Suprapubic skin (tissue), 4 donors: ENCODE measurements around the gene STX1A. TPM values are rescaled to one million over a fixed set of nuclear protein-coding genes. Genes with fewer than 3 reads are reported as not detected.

Experiments
- DNase-seq, 2 donors: peaks; one replicate each; pipeline ENCODE4 v3.0.0-alpha.2; 2019; ENCODE audit warnings: low spot score in 2 of 2
- H3K27ac ChIP-seq: fragments of 200-600 bp; sonication (generic); one replicate; pipeline ENCODE4 v1.5.1; 2019
- H3K27me3 ChIP-seq: fragments of 200-600 bp; sonication (generic); one replicate; pipeline ENCODE4 v1.5.1; 2019
- H3K36me3 ChIP-seq: fragments of 200-600 bp; sonication (generic); one replicate; pipeline ENCODE4 v1.5.1; 2019
- H3K4me1 ChIP-seq: fragments of 200-600 bp; sonication (generic); one replicate; pipeline ENCODE4 v1.5.1; 2019
- H3K4me3 ChIP-seq: fragments of 200-600 bp; sonication (generic); one replicate; pipeline ENCODE4 v1.5.1; 2019; ENCODE audit warnings: mild to moderate bottlenecking
- H3K9me3 ChIP-seq: fragments of 200-600 bp; sonication (generic); one replicate; pipeline ENCODE4 v1.5.1; 2019
- EP300 ChIP-seq: sonication (generic); formaldehyde crosslinking; IDR thresholded peaks from one replicate; pipeline ENCODE4 v1.6.1; 2017; ENCODE audit warnings: antibody characterized with exemption
- POLR2A ChIP-seq, 2 donors: fragments of 450-650 bp; IDR thresholded peaks; one replicate each; pipeline ENCODE4 v1.6.1; 2017; ENCODE audit warnings: antibody characterized with exemption in 2 of 2, mild to moderate bottlenecking in 2 of 2, moderate library complexity in 2 of 2
- POLR2AphosphoS5 ChIP-seq, 3 donors: sonication (generic); formaldehyde crosslinking; IDR thresholded peaks; one replicate each; pipeline ENCODE4 v1.6.1; 2017; ENCODE audit warnings: antibody characterized with exemption in 3 of 3
- WGBS: methylation state at CpG from one replicate; pipeline ENCODE4 v1.1.5; 2018; 5-methylcytosine and 5-hydroxymethylcytosine counted together
- total RNA-seq, 4 donors: library from RNA; depleted of rRNA; stranded (reverse); fragments of >200 nt; gene quantifications; one replicate each; pipeline ENCODE4 v1.1.0, GENCODE V29; 2016
- TF ChIP-seq, protein P1 (sequence below), 2 donors: fragments of 200-600 bp in 1 of 2; fragments of 450-650 bp in 1 of 2; sonication (generic) in 1 of 2; IDR thresholded peaks; one replicate each; pipeline ENCODE4 v1.5.1; 2016 to 2019; ENCODE audit warnings: antibody characterized with exemption in 2 of 2, mild to moderate bottlenecking in 1 of 2, moderate library complexity in 1 of 2

Gene STX1A
- total RNA-seq, 4 donors from 2014 or later, result 3.3 to 6.0 (median 4.3) TPM

DNA sequence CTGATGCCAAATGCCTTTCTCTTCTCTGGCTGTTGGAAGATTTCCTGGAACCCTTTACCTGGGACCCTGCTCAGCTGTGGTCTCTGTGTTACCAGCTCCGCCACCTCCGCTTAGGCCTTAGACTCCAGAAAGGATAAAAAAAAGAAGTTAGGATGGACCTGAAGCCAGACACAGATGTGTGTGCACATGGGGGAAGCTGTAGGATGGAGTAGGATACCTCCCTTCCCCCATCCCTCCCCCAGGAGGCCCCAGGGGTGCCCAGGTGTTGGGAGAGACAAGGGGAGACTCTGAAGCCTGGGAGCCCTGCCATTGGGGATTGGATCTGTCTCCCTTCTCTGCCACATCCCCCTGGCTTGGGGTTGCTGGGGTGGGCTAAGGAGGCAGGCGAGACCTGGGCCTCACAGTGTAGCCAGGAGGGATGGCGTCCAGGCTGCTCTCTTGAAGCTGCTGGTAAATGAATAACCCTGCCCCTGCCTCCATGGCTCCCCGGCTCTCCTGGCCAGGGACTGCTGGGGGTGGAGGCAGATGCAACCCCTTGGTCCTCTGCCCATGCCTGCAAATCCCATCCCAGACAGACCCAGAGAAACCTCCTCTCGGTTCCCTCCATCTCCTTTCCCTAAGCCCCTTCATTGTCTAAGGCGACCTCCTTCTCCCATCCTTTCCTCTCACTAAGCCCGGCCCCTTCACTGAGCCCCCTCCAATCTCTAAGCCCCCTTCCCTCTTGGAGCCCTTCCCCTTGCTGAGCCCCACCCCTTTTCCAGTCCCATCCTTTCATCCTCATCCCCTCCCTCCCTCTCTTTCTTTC, 42.6 kb upstream of the STX1A start:
- no peak for DNase-seq
- H3K9me3 ChIP-seq, result no peaks in the 10 kb centered on the region
- H3K27me3 ChIP-seq, result peaks cover under 1% of the 10 kb centered on the region
- H3K36me3 ChIP-seq, result no peaks in the 10 kb centered on the region
- no peak overlapping the region for H3K4me3 ChIP-seq
- 64% methylated on average over 8 of the region's 8 CpGs for WGBS
- no peaks in the 10 kb centered on the region for H3K4me1 ChIP-seq
- TF ChIP-seq, protein P1, sequence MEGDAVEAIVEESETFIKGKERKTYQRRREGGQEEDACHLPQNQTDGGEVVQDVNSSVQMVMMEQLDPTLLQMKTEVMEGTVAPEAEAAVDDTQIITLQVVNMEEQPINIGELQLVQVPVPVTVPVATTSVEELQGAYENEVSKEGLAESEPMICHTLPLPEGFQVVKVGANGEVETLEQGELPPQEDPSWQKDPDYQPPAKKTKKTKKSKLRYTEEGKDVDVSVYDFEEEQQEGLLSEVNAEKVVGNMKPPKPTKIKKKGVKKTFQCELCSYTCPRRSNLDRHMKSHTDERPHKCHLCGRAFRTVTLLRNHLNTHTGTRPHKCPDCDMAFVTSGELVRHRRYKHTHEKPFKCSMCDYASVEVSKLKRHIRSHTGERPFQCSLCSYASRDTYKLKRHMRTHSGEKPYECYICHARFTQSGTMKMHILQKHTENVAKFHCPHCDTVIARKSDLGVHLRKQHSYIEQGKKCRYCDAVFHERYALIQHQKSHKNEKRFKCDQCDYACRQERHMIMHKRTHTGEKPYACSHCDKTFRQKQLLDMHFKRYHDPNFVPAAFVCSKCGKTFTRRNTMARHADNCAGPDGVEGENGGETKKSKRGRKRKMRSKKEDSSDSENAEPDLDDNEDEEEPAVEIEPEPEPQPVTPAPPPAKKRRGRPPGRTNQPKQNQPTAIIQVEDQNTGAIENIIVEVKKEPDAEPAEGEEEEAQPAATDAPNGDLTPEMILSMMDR (IDR thresholded peaks at IDR 0.05), result no peak
- no peak for TF ChIP-seq POLR2AphosphoS5 (IDR thresholded peaks at IDR 0.05)
- no peak for TF ChIP-seq POLR2A (IDR thresholded peaks at IDR 0.05)
- TF ChIP-seq EP300, result no peak
- H3K27ac ChIP-seq, result no peak overlapping the region

DNA sequence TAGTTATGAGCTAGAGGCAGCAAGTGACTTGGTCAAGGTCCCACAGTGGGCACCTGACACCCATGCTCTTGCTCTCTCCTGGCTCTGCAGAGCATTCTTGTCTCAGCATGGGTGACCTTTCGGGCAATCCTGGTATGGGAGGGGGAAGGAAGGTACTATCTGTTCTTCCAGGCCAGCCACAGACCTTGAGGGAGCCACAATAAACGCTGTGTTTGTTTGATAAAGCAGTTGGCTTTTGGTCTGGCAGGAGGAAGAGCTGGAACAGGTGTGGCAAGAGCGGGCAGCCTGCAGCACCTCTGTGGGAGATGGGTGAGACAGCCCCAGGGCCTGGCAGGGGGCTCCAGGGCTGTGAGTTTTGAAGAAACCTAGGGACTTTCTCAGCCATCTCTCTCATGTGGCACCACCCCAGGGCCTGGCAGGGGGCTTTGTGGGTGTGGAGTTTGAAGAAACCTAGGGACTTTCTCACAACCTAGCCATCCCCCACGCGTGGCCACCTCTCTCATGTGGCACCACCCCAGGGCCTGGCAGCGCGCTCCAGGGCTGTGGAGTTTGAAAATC, 39.2 kb upstream of the STX1A start:
- H3K27me3 ChIP-seq, result no peaks in the 10 kb centered on the region
- no peaks in the 10 kb centered on the region for H3K9me3 ChIP-seq
- 79% methylated on average over 3 of the region's 7 CpGs for WGBS
- H3K27ac ChIP-seq, result no peak overlapping the region
- H3K4me1 ChIP-seq, result no peaks in the 10 kb centered on the region
- DNase-seq, result no peak
- H3K4me3 ChIP-seq, result no peak overlapping the region
- H3K36me3 ChIP-seq, result no peaks in the 10 kb centered on the region
- TF ChIP-seq EP300, result no peak
- no peak for TF ChIP-seq POLR2AphosphoS5 (IDR thresholded peaks at IDR 0.05)
- TF ChIP-seq, protein P1 (IDR thresholded peaks at IDR 0.05), result no peak
- TF ChIP-seq POLR2A (IDR thresholded peaks at IDR 0.05), result no peak

DNA sequence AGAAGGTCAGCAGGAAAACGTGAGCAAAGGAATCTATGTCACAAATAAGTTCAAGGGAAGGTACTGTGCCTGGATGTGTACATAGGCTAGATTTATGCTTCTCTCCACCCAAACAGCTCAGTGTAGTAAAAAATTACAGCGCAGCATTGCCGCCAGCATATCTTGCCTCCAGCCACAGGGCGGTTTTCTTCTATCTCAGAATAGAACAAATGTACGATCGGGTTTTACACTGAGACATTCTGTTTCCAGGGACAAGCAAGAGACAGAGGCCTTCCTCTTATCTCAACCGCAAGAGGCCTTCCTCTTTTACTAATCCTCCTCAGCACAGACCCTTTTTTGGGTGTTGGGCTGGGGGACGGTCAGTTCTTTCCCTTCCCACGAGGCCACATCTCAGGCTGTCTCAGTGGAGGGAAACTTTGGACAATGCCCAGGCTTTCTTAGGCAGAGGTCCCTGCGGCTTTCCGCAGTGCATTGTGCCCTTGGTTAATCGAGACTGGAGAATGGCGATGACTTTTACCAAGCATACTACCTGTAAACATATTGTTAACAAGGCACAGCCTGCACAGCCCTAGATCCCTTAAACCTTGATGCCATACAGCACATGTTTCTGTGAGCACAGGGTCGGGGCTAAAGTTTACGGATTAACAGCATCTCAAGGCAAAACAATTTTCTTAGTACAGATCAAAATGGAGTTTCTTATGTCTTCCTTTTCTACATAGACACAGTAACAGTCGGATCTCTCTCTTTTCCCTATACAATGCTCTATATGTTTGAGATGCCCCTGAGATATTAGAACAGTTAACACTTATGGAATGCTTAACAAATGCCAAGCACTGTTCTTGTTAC, 30.7 kb upstream of the STX1A start:
- Histone ChIP-seq H3K9me3 (no peaks in the 10 kb centered on the region), H3K4me3 (no peak overlapping the region), H3K27me3 (no peaks in the 10 kb centered on the region), H3K4me1 (no peaks in the 10 kb centered on the region), H3K27ac (no peak overlapping the region), H3K36me3 (no peaks in the 10 kb centered on the region)
- DNase-seq, result no peak
- WGBS, result 80% methylated on average over 16 of the region's 16 CpGs
- TF ChIP-seq, protein P1 (IDR thresholded peaks at IDR 0.05), result no peak
- TF ChIP-seq EP300, result no peak
- TF ChIP-seq POLR2AphosphoS5 (IDR thresholded peaks at IDR 0.05), result no peak
- no peak for TF ChIP-seq POLR2A (IDR thresholded peaks at IDR 0.05)

DNA sequence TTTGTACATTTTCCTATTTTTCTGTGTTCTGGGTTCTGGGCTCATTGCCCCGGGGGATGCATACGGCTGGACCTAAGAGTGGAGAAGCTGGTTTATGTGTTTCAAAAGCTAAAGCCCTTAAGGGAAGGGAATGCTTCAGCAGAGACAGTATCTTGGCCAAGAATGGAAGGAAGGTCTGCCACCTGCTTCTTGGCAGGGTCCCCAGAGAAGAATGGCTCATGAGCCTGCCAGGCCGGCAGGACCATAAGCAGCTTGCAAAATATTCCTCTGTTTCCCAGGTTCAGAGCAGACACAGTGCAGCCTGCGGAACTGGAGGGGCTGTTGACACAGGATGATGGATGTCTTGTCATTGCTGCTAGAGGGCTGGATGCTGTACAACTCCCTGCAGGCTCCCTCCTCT, 26.9 kb upstream of the STX1A start:
- Histone ChIP-seq H3K27me3 (no peaks in the 10 kb centered on the region), H3K36me3 (no peaks in the 10 kb centered on the region), H3K27ac (peak overlapping the region; percentile 38), H3K4me3 (no peak overlapping the region), H3K9me3 (no peaks in the 10 kb centered on the region), H3K4me1 (peaks cover 12% of the 10 kb centered on the region)
- DNase-seq, result no peak
- TF ChIP-seq EP300 (no peak), POLR2A (IDR thresholded peaks at IDR 0.05) (no peak), POLR2AphosphoS5 (IDR thresholded peaks at IDR 0.05) (no peak)
- TF ChIP-seq, protein P1 (IDR thresholded peaks at IDR 0.05), result no peak
- WGBS, result 48% methylated on average over 4 of the region's 4 CpGs
